Breast epithelium (tissue), 4 donors: ENCODE results near the gene DTYMK. TPM values are rescaled to one million over a fixed set of nuclear protein-coding genes. Genes with fewer than 3 reads are reported as not detected.

ENCODE experiments used
- DNase-seq, 2 donors: peaks; one replicate each; pipeline ENCODE4 v3.0.0-alpha.2; 2019; ENCODE audit warnings: low spot score in 2 of 2
- H3K27ac ChIP-seq, 2 donors: fragments of 200-600 bp; sonication (generic) in 1 of 2; one replicate each; pipeline ENCODE4 v1.5.1; 2016 to 2019; ENCODE audit warnings: mild to moderate bottlenecking in 1 of 2
- H3K27me3 ChIP-seq, 2 donors: fragments of 200-600 bp; sonication (generic) in 1 of 2; one replicate each; pipeline versions ENCODE4 v1.5.1 to v1.6.0; 2017 to 2019; ENCODE audit warnings: control low read depth in 1 of 2, mild to moderate bottlenecking in 1 of 2
- H3K36me3 ChIP-seq: fragments of 200-600 bp; one replicate; pipeline ENCODE4 v1.5.1; 2019
- H3K4me1 ChIP-seq, 2 donors: fragments of 200-600 bp; sonication (generic); one replicate each; pipeline ENCODE4 v1.5.1; 2016 to 2019; ENCODE audit warnings: control low read depth in 1 of 2
- H3K4me3 ChIP-seq, 3 donors: fragments of 200-600 bp; sonication (generic); 1 replicate in 2 of 3; 2 replicates in 1 of 3; pipeline ENCODE4 v1.5.1; 2016 to 2019; ENCODE audit warnings: mild to moderate bottlenecking in 3 of 3, moderate library complexity in 2 of 3
- H3K9me3 ChIP-seq, 2 donors: fragments of 200-600 bp; sonication (generic) in 1 of 2; one replicate each; pipeline ENCODE4 v1.5.1; 2016 to 2019; ENCODE audit warnings: control low read depth in 1 of 2
- CTCF ChIP-seq, 3 donors: fragments of 450-650 bp; IDR thresholded peaks; one replicate each; pipeline ENCODE4 v1.5.1; 2016 to 2017; ENCODE audit warnings: antibody characterized with exemption in 3 of 3, mild to moderate bottlenecking in 3 of 3, moderate library complexity in 3 of 3
- POLR2A ChIP-seq: fragments of 450-650 bp; IDR thresholded peaks from one replicate; pipeline ENCODE4 v1.6.1; 2016; ENCODE audit warnings: antibody characterized with exemption, mild to moderate bottlenecking, moderate library complexity
- POLR2AphosphoS5 ChIP-seq, 3 donors: sonication (generic); formaldehyde crosslinking; IDR thresholded peaks; one replicate each; pipeline ENCODE4 v1.6.1; 2017; ENCODE audit warnings: antibody characterized with exemption in 3 of 3
- intact Hi-C: fragments of 100-400 bp; cut with DNase I; formaldehyde crosslinking; loops from one replicate; pipeline ENCODE4 v1.15.1; 2023; ENCODE audit warnings: low total_unique reads
- total RNA-seq, 3 donors: library from RNA; depleted of rRNA; stranded (reverse); fragments of >200 nt; gene quantifications; one replicate each; pipeline ENCODE4 v1.1.0, GENCODE V29; 2016

Gene DTYMK
- total RNA-seq, 3 donors from 2014 or later: 16.8 to 23.2 (median 19.7) TPM

GRCh38 chr2:241660593-241661213 lies 25.9 kb downstream of the DTYMK start:
- DNase-seq: no peak
- no peak for TF ChIP-seq POLR2AphosphoS5 (IDR thresholded peaks at IDR 0.05)
- no peak for TF ChIP-seq POLR2A
- no peak for TF ChIP-seq CTCF (IDR thresholded peaks at IDR 0.05)
- Histone ChIP-seq H3K27me3 (no peaks in the 10 kb centered on the region), H3K27ac (no peak overlapping the region), H3K4me3 (no peak overlapping the region), H3K4me1 (no peaks in the 10 kb centered on the region), H3K9me3 (no peaks in the 10 kb centered on the region), H3K36me3 (no peaks in the 10 kb centered on the region)
- intact Hi-C loops: loop anchor here (5.0 kb wide), 1 partner anchor 1438 kb away; no protein-coding TSS in a partner anchor

- intact Hi-C loops: no loop called here
- H3K27ac ChIP-seq: no peak overlapping the region
- DNase-seq: peak in 1 of 2 donors; percentile 45
These were observed 27.4 kb downstream of the DTYMK start for GRCh38 chr2:241659150-241659739.

GRCh38 chr2:241658296-241658695 lies 28.3 kb downstream of the DTYMK start:
- H3K9me3 ChIP-seq: no peaks in the 10 kb centered on the region
- H3K4me1 ChIP-seq: no peaks in the 10 kb centered on the region
- intact Hi-C loops: no loop called here
- no peak overlapping the region for H3K4me3 ChIP-seq
- H3K27ac ChIP-seq: no peak overlapping the region
- H3K27me3 ChIP-seq: no peaks in the 10 kb centered on the region
- H3K36me3 ChIP-seq: no peaks in the 10 kb centered on the region
- TF ChIP-seq CTCF (IDR thresholded peaks at IDR 0.05) (no peak), POLR2AphosphoS5 (IDR thresholded peaks at IDR 0.05) (no peak), POLR2A (no peak)
- no peak for DNase-seq

More at GRCh38 chr2:241659150-241659739, 27.4 kb downstream of the DTYMK start:
- Histone ChIP-seq H3K4me1 (no peaks in the 10 kb centered on the region), H3K27me3 (no peaks in the 10 kb centered on the region), H3K36me3 (no peaks in the 10 kb centered on the region), H3K4me3 (no peak overlapping the region), H3K9me3 (no peaks in the 10 kb centered on the region)
- TF ChIP-seq POLR2A (no peak), CTCF (IDR thresholded peaks at IDR 0.05) (peak in 2 of 3 donors; percentile 24 to 31), POLR2AphosphoS5 (IDR thresholded peaks at IDR 0.05) (no peak)

- Histone ChIP-seq H3K9me3 (no peaks in the 10 kb centered on the region), H3K27ac (no peak overlapping the region), H3K36me3 (no peaks in the 10 kb centered on the region), H3K4me3 (no peak overlapping the region), H3K4me1 (no peaks in the 10 kb centered on the region), H3K27me3 (no peaks in the 10 kb centered on the region)
- TF ChIP-seq POLR2A (no peak), CTCF (IDR thresholded peaks at IDR 0.05) (no peak), POLR2AphosphoS5 (IDR thresholded peaks at IDR 0.05) (no peak)
- no peak for DNase-seq
- intact Hi-C loops: no loop called here
These were observed 28.8 kb downstream of the DTYMK start for GRCh38 chr2:241657786-241658254.

GRCh38 chr2:241656190-241656741 lies 30.3 kb downstream of the DTYMK start:
- no peak for TF ChIP-seq CTCF (IDR thresholded peaks at IDR 0.05)
- TF ChIP-seq POLR2AphosphoS5 (IDR thresholded peaks at IDR 0.05): no peak
- intact Hi-C loops: no loop called here
- H3K36me3 ChIP-seq: no peaks in the 10 kb centered on the region
- H3K9me3 ChIP-seq: no peaks in the 10 kb centered on the region
- H3K27me3 ChIP-seq: no peaks in the 10 kb centered on the region
- DNase-seq: no peak
- H3K27ac ChIP-seq: no peak overlapping the region
- no peaks in the 10 kb centered on the region for H3K4me1 ChIP-seq
- H3K4me3 ChIP-seq: no peak overlapping the region
